H1 (cell line): ENCODE data around the gene CLEC2D. TPM values are rescaled to one million over a fixed set of nuclear protein-coding genes. Genes with fewer than 3 reads are reported as not detected.

ENCODE experiments used
- CTCF ChIA-PET: fragments of 300-600 bp; sonication (Branson Sonifier 250); formaldehyde crosslinking; loops from one replicate; lab custom pipeline; 2021; ENCODE audit not compliant: partially characterized antibody; lab: Charles Lee
- POLR2A ChIA-PET: fragments of 300-600 bp; sonication (Branson Sonifier 250); formaldehyde crosslinking; loops from one replicate; lab custom pipeline; 2021; ENCODE audit warnings: inconsistent platforms; ENCODE audit not compliant: partially characterized antibody; lab: Charles Lee
- DNase-seq, 2 experiments: peaks; one replicate each; pipeline versions ENCODE4 v3.0.0 to v3.0.0-alpha.2; 2010 to 2022; ENCODE audit warnings: low spot score in 2 of 2, low read depth in 1 of 2, mixed read lengths in 1 of 2
- FAIRE-seq: peaks from 2 replicates; lab custom pipeline; 2011; peaks lifted over from hg19 to GRCh38; lab: Jason Lieb, UNC
- H2AFZ ChIP-seq: 2 replicates; pipeline ENCODE4 v1.8.1; 2012; ENCODE audit warnings: low read length, inconsistent platforms
- H2AK5ac ChIP-seq: 2 replicates; pipeline ENCODE4 v1.6.1; 2013; ENCODE audit warnings: low read depth, low read length
- H2BK120ac ChIP-seq: replicated peaks from 2 replicates; pipeline ENCODE3; 2013; ENCODE audit warnings: low read depth, low read length, inconsistent platforms
- H2BK12ac ChIP-seq: 2 replicates; pipeline ENCODE4 v1.6.1; 2013; ENCODE audit warnings: low read depth, low read length
- H2BK15ac ChIP-seq: 2 replicates; pipeline ENCODE4 v1.6.1; 2013; ENCODE audit warnings: low read length
- H2BK20ac ChIP-seq: 2 replicates; pipeline ENCODE4 v1.6.1; 2013; ENCODE audit warnings: low read length
- H2BK5ac ChIP-seq: 2 replicates; pipeline ENCODE4 v1.6.1; 2013; ENCODE audit warnings: low read depth, low read length
- H3K14ac ChIP-seq: 2 replicates; pipeline ENCODE4 v1.6.1; 2013; ENCODE audit warnings: inconsistent platforms; ENCODE audit not compliant: insufficient read length
- H3K18ac ChIP-seq: 2 replicates; pipeline ENCODE4 v1.6.1; 2013; ENCODE audit warnings: low read length; ENCODE audit errors: extremely low read depth
- H3K23ac ChIP-seq: 2 replicates; pipeline ENCODE4 v1.6.1; 2013; ENCODE audit warnings: inconsistent platforms; ENCODE audit not compliant: insufficient read length
- H3K23me2 ChIP-seq: 2 replicates; pipeline ENCODE4 v1.6.1; 2013; ENCODE audit warnings: low read depth, low read length
- H3K27ac ChIP-seq: 2 replicates; pipeline ENCODE4 v1.6.1; 2011; ENCODE audit warnings: low read depth, low read length, inconsistent platforms
- H3K27me3 ChIP-seq, 4 experiments: replicated peaks in 1 of 4; 1 replicate in 1 of 4; 2 replicates in 3 of 4; pipeline versions ENCODE4 v1.6.1 to v1.8.1; 2011 to 2013; ENCODE audit warnings: low read length in 3 of 4, mild to moderate bottlenecking in 3 of 4, inconsistent platforms in 2 of 4, mixed read lengths in 2 of 4, moderate library complexity in 1 of 4; ENCODE audit not compliant: control insufficient read depth in 3 of 4, insufficient read depth in 3 of 4; ENCODE audit errors: extremely low read depth in 1 of 4
- H3K36me3 ChIP-seq, 4 experiments: 2 replicates each; pipeline versions ENCODE4 v1.6.1 to v1.8.1; 2011 to 2013; ENCODE audit warnings: mild to moderate bottlenecking in 4 of 4, low read length in 3 of 4, moderate library complexity in 2 of 4, control low read depth in 1 of 4, inconsistent platforms in 1 of 4; ENCODE audit not compliant: insufficient read depth in 4 of 4, control insufficient read depth in 2 of 4
- H3K4ac ChIP-seq: replicated peaks from 2 replicates; pipeline ENCODE3; 2013; ENCODE audit warnings: low read length, low read depth, mixed read lengths, inconsistent platforms; ENCODE audit not compliant: insufficient read length
- H3K4me1 ChIP-seq, 4 experiments: replicated peaks in 1 of 4; 1 replicate in 1 of 4; 2 replicates in 3 of 4; pipeline versions ENCODE4 v1.6.1 to v1.8.1; 2011 to 2013; ENCODE audit warnings: low read length in 3 of 4, inconsistent platforms in 2 of 4, mixed read lengths in 1 of 4; ENCODE audit not compliant: insufficient read depth in 4 of 4, control insufficient read depth in 3 of 4
- H3K4me2 ChIP-seq, 2 experiments: 2 replicates each; pipeline versions ENCODE4 v1.6.1 to v1.8.1; 2011 to 2013; ENCODE audit warnings: low read depth in 2 of 2, low read length in 2 of 2, control low read depth in 1 of 2, inconsistent platforms in 1 of 2, mild to moderate bottlenecking in 1 of 2; ENCODE audit not compliant: insufficient read depth in 1 of 2
- H3K4me3 ChIP-seq, 4 experiments: fragments of 200-600, 300-600 bp in 1 of 4; sonication (generic), shearing (Covaris generic), sonication (Bioruptor Twin) in 1 of 4; 2 replicates each; pipeline versions ENCODE4 v1.5.1 to v1.8.1; 2011 to 2016; ENCODE audit warnings: low read length in 4 of 4, low read depth in 3 of 4, control low read depth in 2 of 4, inconsistent platforms in 2 of 4, mild to moderate bottlenecking in 2 of 4, mixed read lengths in 1 of 4, moderate library complexity in 1 of 4; ENCODE audit not compliant: insufficient read depth in 2 of 4; ENCODE audit errors: extremely low read depth in 1 of 4
- H3K56ac ChIP-seq: replicated peaks from 2 replicates; pipeline ENCODE3; 2013; ENCODE audit warnings: low read depth, mild to moderate bottlenecking, mixed read lengths, low read length, inconsistent platforms; ENCODE audit not compliant: insufficient read length
- H3K79me1 ChIP-seq: 2 replicates; pipeline ENCODE4 v1.6.1; 2013; ENCODE audit warnings: low read depth, low read length, control low read depth
- H3K79me2 ChIP-seq, 2 experiments: 2 replicates each; pipeline versions ENCODE4 v1.6.1 to v1.8.1; 2012 to 2013; ENCODE audit warnings: low read length in 2 of 2, mild to moderate bottlenecking in 2 of 2, inconsistent platforms in 1 of 2; ENCODE audit not compliant: insufficient read depth in 2 of 2, control insufficient read depth in 1 of 2
- H3K9ac ChIP-seq, 4 experiments: replicated peaks in 1 of 4; 1 replicate in 1 of 4; 2 replicates in 3 of 4; pipeline versions ENCODE4 v1.6.1 to v1.8.1; 2011 to 2013; ENCODE audit warnings: low read depth in 3 of 4, low read length in 3 of 4, control low read depth in 2 of 4, mild to moderate bottlenecking in 2 of 4, moderate library complexity in 2 of 4, inconsistent platforms in 1 of 4; ENCODE audit errors: extremely low read depth in 1 of 4
- H3K9me3 ChIP-seq, 2 experiments: 2 replicates each; pipeline versions ENCODE4 v1.6.1 to v1.8.1; 2012 to 2013; ENCODE audit warnings: mild to moderate bottlenecking in 2 of 2, moderate library complexity in 2 of 2, control low read depth in 1 of 2, inconsistent platforms in 1 of 2, low read depth in 1 of 2, low read length in 1 of 2, mixed read lengths in 1 of 2; ENCODE audit not compliant: insufficient read depth in 2 of 2
- H4K20me1 ChIP-seq, 2 experiments: replicated peaks in 1 of 2; 2 replicates each; pipeline versions ENCODE3 to v1.8.1; 2011 to 2013; ENCODE audit warnings: inconsistent platforms in 2 of 2, low read length in 2 of 2, mild to moderate bottlenecking in 1 of 2; ENCODE audit not compliant: insufficient read depth in 2 of 2, control insufficient read depth in 1 of 2
- H4K5ac ChIP-seq: 2 replicates; pipeline ENCODE4 v1.6.1; 2013; ENCODE audit warnings: low read length, low read depth, mixed read lengths, inconsistent platforms; ENCODE audit not compliant: insufficient read length
- H4K8ac ChIP-seq: 2 replicates; pipeline ENCODE4 v1.8.0; 2013; ENCODE audit warnings: mild to moderate bottlenecking, moderate library complexity, low read length, inconsistent platforms; ENCODE audit not compliant: insufficient read depth; ENCODE audit errors: extremely low read depth
- H4K91ac ChIP-seq: replicated peaks from 2 replicates; pipeline ENCODE3; 2013; ENCODE audit warnings: low read length, mixed read lengths, inconsistent platforms; ENCODE audit not compliant: insufficient read length
- ASH2L ChIP-seq: fragments of 200-600, 300-600 bp; sonication (generic); IDR thresholded peaks from one replicate; pipeline ENCODE4 v1.7.1; 2017; ENCODE audit warnings: low read length
- BACH1 ChIP-seq: IDR thresholded peaks from 2 replicates; pipeline ENCODE4 v1.6.1; 2012; ENCODE audit warnings: low read length, improper control_type of control experiment
- CEBPB ChIP-seq: IDR thresholded peaks from 2 replicates; pipeline ENCODE4 v1.6.1; 2012; ENCODE audit warnings: low read depth, low read length
- FOSL1 ChIP-seq: IDR thresholded peaks from 2 replicates; pipeline ENCODE4 v1.6.1; 2011; ENCODE audit warnings: mild to moderate bottlenecking, low read depth, low read length, moderate library complexity; ENCODE audit not compliant: insufficient read depth
- PHF8 ChIP-seq: fragments of 200-600 bp; sonication (generic); conservative IDR thresholded peaks from 2 replicates; pipeline ENCODE4 v1.7.1; 2012; ENCODE audit warnings: low read depth, mild to moderate bottlenecking, inconsistent platforms, low read length, moderate library complexity
- RBBP5 ChIP-seq: IDR thresholded peaks from 2 replicates; pipeline ENCODE4 v1.7.1; 2012; ENCODE audit warnings: low read depth, mild to moderate bottlenecking, inconsistent platforms, low read length, moderate library complexity, borderline replicate concordance
- RFX5 ChIP-seq: IDR thresholded peaks from 2 replicates; pipeline ENCODE4 v1.6.1; 2011; ENCODE audit warnings: low read depth, low read length, improper control_type of control experiment, borderline replicate concordance
- RNF2 ChIP-seq: fragments of 200-900, 300-1000 bp; sonication (generic); IDR thresholded peaks from 2 replicates; pipeline ENCODE4 v1.7.1; 2016; ENCODE audit warnings: borderline replicate concordance, low read depth, mild to moderate bottlenecking, antibody characterized with exemption, low read length; ENCODE audit not compliant: poor library complexity, severe bottlenecking; ENCODE audit errors: missing control alignments
- SAP30 ChIP-seq: fragments of 300-600 bp; sonication (generic); IDR thresholded peaks from 2 replicates; pipeline ENCODE4 v1.7.1; 2012; ENCODE audit warnings: low read length, moderate library complexity, mild to moderate bottlenecking, inconsistent platforms; ENCODE audit not compliant: insufficient read depth, insufficient replicate concordance
- SIX5 ChIP-seq: IDR thresholded peaks from 2 replicates; pipeline ENCODE4 v1.6.1; 2011; ENCODE audit warnings: mild to moderate bottlenecking, low read depth, low read length
- TAF1 ChIP-seq: IDR thresholded peaks from 2 replicates; pipeline ENCODE4 v1.6.1; 2011; ENCODE audit warnings: mild to moderate bottlenecking, low read depth, low read length
- TAF7 ChIP-seq: optimal IDR thresholded peaks from 2 replicates; pipeline ENCODE3; 2011; ENCODE audit warnings: low read depth, mild to moderate bottlenecking, inconsistent platforms, low read length, moderate library complexity, borderline replicate concordance
- TCF12 ChIP-seq: IDR thresholded peaks from 2 replicates; pipeline ENCODE4 v1.6.1; 2011; ENCODE audit warnings: low read depth, mild to moderate bottlenecking, low read length
- YY1 ChIP-seq: IDR thresholded peaks from 2 replicates; pipeline ENCODE4 v1.6.1; 2011; ENCODE audit warnings: low read depth, mild to moderate bottlenecking, low read length
- WGBS, 2 experiments: shearing (Covaris generic) in 1 of 2; methylation state at CpG; one replicate each; pipeline versions ENCODE4 v1.1.6 to v1.1.7; 2013 to 2015; ENCODE audit warnings: low lambda C conversion rate in 2 of 2, mixed read lengths in 2 of 2, inconsistent platforms in 1 of 2, low coverage in 1 of 2, missing lambda C conversion rate in 1 of 2; ENCODE audit not compliant: insufficient replicate concordance in 2 of 2, insufficient coverage in 1 of 2, insufficient read length in 1 of 2; ENCODE audit errors: extremely low coverage in 1 of 2, missing lambda C conversion rate in 1 of 2; 5-methylcytosine and 5-hydroxymethylcytosine counted together
- polyA plus RNA-seq, 7 experiments: library from polyadenylated mRNA; depleted of rRNA in 3 of 7; stranded (reverse) in 5 of 7; unstranded in 2 of 7; fragments of >200 nt in 5 of 7; fragments of 200-250 nt in 2 of 7; gene quantifications; 1 replicate in 5 of 7; 2 replicates in 1 of 7; 4 replicates in 1 of 7; pipeline versions ENCODE4 v1.2.1 to v1.2.3, GENCODE V29; 2011 to 2013; ENCODE audit warnings: missing spikeins in 2 of 7, mixed read lengths in 2 of 7
- total RNA-seq: library from RNA; stranded (reverse); fragmentation: NEBNext Ultra II Directional; extraction: Animal tissue kit (Norgen Biotek cat#: 25700); gene quantifications from 2 replicates; pipeline ENCODE4 v1.2.1, GENCODE V29; 2021

Gene CLEC2D
- total and polyA plus RNA-seq, 2 of the 8 experiments (the other 6 are each of a cell fraction or from before 2014, with no cell fraction given), result 4.2 to 6.2 TPM

GRCh38 chr12:9694241-9694640 is 24.7 kb downstream of the CLEC2D start:
- Histone ChIP-seq H3K4ac (no peak overlapping the region), H2BK15ac (no peak overlapping the region), H3K9me3 (0 out of 4 replicates have a peak, but pooled peaks cover 6 to 10% of the 10 kb centered on the region in 2 experiments), H2BK120ac (no peak overlapping the region), H3K23me2 (no peaks in the 10 kb centered on the region), H3K23ac (no peak overlapping the region), H2BK12ac (no peak overlapping the region), H2AFZ (no peak overlapping the region), H2BK5ac (no peak overlapping the region), H3K14ac (no peak overlapping the region), H3K4me3 (no peak overlapping the region), H4K91ac (no peak overlapping the region), H3K56ac (no peak overlapping the region), H2AK5ac (no peak overlapping the region), H4K5ac (no peak overlapping the region), H3K27me3 (no peaks in the 10 kb centered on the region), H3K4me2 (no peak overlapping the region), H3K79me2 (no peaks in the 10 kb centered on the region), H4K8ac (no peak overlapping the region), H3K4me1 (no peaks in the 10 kb centered on the region), H4K20me1 (no peaks in the 10 kb centered on the region), H3K18ac (no peak overlapping the region), H2BK20ac (no peak overlapping the region), H3K36me3 (peaks cover 0 to 25% (median 8%) of the 10 kb centered on the region in 4 experiments; a peak in 4 of 8 replicates), H3K9ac (no peak overlapping the region), H3K27ac (no peak overlapping the region), H3K79me1 (no peaks in the 10 kb centered on the region)
- ChIA-PET CTCF (interaction anchor here (0.6 to 1.3 kb wide), 2 partner anchors 14 to 509 kb away, joined by 3 to 4 read pairs; no protein-coding TSS in a partner anchor), POLR2A (no interaction called here)
- 85% methylated on average over 1 of the region's 1 CpG; no CpG with 5 or more reads in 1 of the 2 experiments for WGBS, 2 experiments
- no peak for TF ChIP-seq RFX5
- TF ChIP-seq RNF2, result no peak
- TF ChIP-seq TAF7, result no peak
- TF ChIP-seq TCF12, result no peak
- no peak for TF ChIP-seq ASH2L
- TF ChIP-seq PHF8, result no peak
- no peak for TF ChIP-seq TAF1
- no peak for TF ChIP-seq RBBP5
- TF ChIP-seq CEBPB, result no peak
- TF ChIP-seq SIX5, result no peak
- no peak for TF ChIP-seq FOSL1
- TF ChIP-seq BACH1, result no peak
- no peak for TF ChIP-seq YY1
- TF ChIP-seq SAP30, result no peak
- FAIRE-seq, result no peak
- DNase-seq, result no peak
